Measurements from ENCODE around the gene CORO2B.
"Not testable (repeated sequence)": the region's sequence is repeated elsewhere in the genome, so short reads cannot be mapped to it uniquely, and the experiment has no call there.

Gene CORO2B

DNA sequence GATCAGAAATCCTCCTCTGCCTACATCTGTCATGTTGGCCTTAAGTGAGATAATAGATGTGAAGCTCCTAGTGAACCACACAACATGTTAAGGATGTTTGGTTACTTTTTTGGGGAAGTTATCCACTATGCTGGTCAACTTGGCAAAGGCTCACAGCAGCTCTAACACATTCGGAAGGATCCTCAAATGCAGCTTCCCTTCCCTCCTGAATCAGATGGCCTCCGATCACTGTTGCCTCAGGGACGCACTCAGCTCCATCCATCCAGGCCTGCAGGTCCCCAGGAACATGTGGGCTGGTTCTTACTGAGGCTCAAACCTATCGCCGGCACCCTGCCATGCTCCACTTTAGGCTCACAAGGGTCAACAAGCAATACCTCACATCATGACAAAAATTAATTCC is 67.9 kb downstream of the CORO2B start:
- H3K27ac ChIP-seq (ENCODE audit: low read length): no peak overlapping the region
- no peaks in the 10 kb centered on the region for H3K9me3 ChIP-seq (ENCODE audit: control insufficient read depth in 1 of 2, low read length in 2 of 2)
- H3K36me3 ChIP-seq (ENCODE audit: control insufficient read depth in 1 of 2, insufficient read depth in 2 of 2, low read length in 2 of 2): no peaks in the 10 kb centered on the region
- H3K4me1 ChIP-seq (ENCODE audit: control insufficient read depth in 1 of 2, insufficient read depth in 2 of 2, low read length in 2 of 2): peaks cover 0 to 7% of the 10 kb centered on the region in 2 donors
- H3K27me3 ChIP-seq (ENCODE audit: low read depth, low read length): no peaks in the 10 kb centered on the region
- no peak overlapping the region for H3K4me3 ChIP-seq (ENCODE audit: low read depth in 1 of 2, low read length in 2 of 2)

DNA sequence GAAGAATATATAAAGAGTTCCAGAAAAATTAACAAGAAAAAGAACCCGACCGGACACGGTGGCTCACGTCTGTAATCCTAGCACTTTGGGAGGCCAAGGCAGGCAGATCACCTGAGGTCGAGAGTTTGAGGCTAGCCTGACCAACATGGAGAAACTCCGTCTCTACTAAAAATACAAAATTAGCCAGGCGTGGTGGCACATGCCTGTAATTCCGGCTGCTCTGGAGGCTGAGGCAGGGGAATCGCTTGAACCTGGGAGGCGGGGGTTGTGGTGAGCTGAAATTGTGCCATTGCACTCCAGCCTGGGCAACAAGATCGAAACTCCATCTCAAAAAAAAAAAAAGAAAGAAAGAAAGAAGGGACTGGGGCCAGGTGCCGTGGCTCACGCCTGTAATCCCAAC is 68.6 kb downstream of the CORO2B start:
- H3K36me3 ChIP-seq (ENCODE audit: control insufficient read depth in 1 of 2, insufficient read depth in 2 of 2, low read length in 2 of 2); H3K9me3 ChIP-seq (ENCODE audit: control insufficient read depth in 1 of 2, low read length in 2 of 2); H3K4me1 ChIP-seq (ENCODE audit: control insufficient read depth in 1 of 2, insufficient read depth in 2 of 2, low read length in 2 of 2); H3K27ac ChIP-seq (ENCODE audit: low read length); H3K4me3 ChIP-seq (ENCODE audit: low read depth in 1 of 2, low read length in 2 of 2); H3K27me3 ChIP-seq (ENCODE audit: low read depth, low read length): not testable (repeated sequence)

GRCh38 chr15:68650901-68651709 is 72.3 kb downstream of the CORO2B start:
- Histone ChIP-seq H3K4me1 (ENCODE audit: control insufficient read depth in 1 of 2, insufficient read depth in 2 of 2, low read length in 2 of 2) (peaks cover 0 to 7% of the 10 kb centered on the region in 2 donors), H3K9me3 (ENCODE audit: control insufficient read depth in 1 of 2, low read length in 2 of 2) (no peaks in the 10 kb centered on the region), H3K4me3 (ENCODE audit: low read depth in 1 of 2, low read length in 2 of 2) (no peak overlapping the region), H3K36me3 (ENCODE audit: control insufficient read depth in 1 of 2, insufficient read depth in 2 of 2, low read length in 2 of 2) (no peaks in the 10 kb centered on the region), H3K27me3 (ENCODE audit: low read depth, low read length) (no peaks in the 10 kb centered on the region), H3K27ac (ENCODE audit: low read length) (no peak overlapping the region)

- no peak overlapping the region for H3K27ac ChIP-seq (ENCODE audit: low read length)
- no peak overlapping the region for H3K4me3 ChIP-seq (ENCODE audit: low read depth in 1 of 2, low read length in 2 of 2)
- no peaks in the 10 kb centered on the region for H3K9me3 ChIP-seq (ENCODE audit: control insufficient read depth in 1 of 2, low read length in 2 of 2)
- H3K36me3 ChIP-seq (ENCODE audit: control insufficient read depth in 1 of 2, insufficient read depth in 2 of 2, low read length in 2 of 2): no peaks in the 10 kb centered on the region
- no peaks in the 10 kb centered on the region for H3K27me3 ChIP-seq (ENCODE audit: low read depth, low read length)
- peaks cover 0 to 7% of the 10 kb centered on the region in 2 donors for H3K4me1 ChIP-seq (ENCODE audit: control insufficient read depth in 1 of 2, insufficient read depth in 2 of 2, low read length in 2 of 2)
These were observed 73.2 kb downstream of the CORO2B start for GRCh38 chr15:68651916-68652525.

DNA sequence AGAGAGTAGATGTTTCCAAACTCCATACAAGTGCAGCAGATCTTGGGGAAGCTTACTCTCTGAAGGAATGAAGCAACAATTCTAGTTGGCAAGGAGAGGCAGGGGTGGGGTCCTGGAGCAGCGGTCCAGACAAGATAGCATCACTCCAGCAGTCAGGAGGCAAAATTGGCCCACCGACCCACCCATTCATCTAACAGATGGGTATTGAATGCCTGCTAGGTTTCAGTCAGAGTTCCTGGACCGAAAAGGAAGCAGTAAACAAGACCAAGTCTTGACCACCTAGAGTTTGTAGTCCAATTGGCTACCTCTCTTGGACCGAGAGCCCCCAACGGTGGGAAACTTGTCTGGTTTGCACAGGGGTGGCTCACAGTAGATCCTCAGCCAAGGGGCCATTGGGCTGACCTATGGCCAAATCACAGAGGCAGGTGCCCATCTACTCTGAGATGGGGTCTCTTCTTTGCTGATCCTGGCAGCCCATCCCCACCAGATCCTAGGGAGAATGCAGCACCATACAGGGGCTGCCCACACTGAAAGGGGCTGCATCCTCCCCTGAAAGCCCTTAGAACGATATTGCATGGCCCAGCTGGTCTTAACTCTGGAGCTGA is 74.3 kb downstream of the CORO2B start:
- peaks cover 0 to 7% of the 10 kb centered on the region in 2 donors for H3K4me1 ChIP-seq (ENCODE audit: control insufficient read depth in 1 of 2, insufficient read depth in 2 of 2, low read length in 2 of 2)
- no peak overlapping the region for H3K4me3 ChIP-seq (ENCODE audit: low read depth in 1 of 2, low read length in 2 of 2)
- H3K27ac ChIP-seq (ENCODE audit: low read length): no peak overlapping the region

DNA sequence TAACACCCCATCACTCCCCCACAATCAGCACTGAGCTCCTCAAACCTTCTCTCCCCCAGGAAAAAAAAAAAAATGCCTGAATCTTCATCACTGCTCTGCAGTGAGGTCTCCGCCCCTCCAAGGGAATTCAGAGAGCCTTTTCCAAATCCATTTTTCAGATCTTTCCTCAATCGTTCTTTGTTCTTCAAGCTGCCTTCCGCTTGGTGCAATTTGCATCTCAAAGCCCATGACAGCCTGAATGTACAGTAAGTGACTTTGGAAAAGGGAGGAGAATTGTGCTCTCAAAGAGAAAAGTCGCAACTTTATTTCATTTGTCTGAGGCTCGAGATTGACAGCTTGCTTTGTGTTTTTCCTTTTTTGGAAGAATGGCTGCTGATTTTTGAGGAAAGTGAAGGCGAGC is 75.0 kb downstream of the CORO2B start:
- no peaks in the 10 kb centered on the region for H3K9me3 ChIP-seq (ENCODE audit: control insufficient read depth in 1 of 2, low read length in 2 of 2)
- no peak overlapping the region for H3K27ac ChIP-seq (ENCODE audit: low read length)
- H3K4me3 ChIP-seq (ENCODE audit: low read depth in 1 of 2, low read length in 2 of 2): no peak overlapping the region
- H3K4me1 ChIP-seq (ENCODE audit: control insufficient read depth in 1 of 2, insufficient read depth in 2 of 2, low read length in 2 of 2): peaks cover 0 to 7% of the 10 kb centered on the region in 2 donors
- H3K27me3 ChIP-seq (ENCODE audit: low read depth, low read length): no peaks in the 10 kb centered on the region
- H3K36me3 ChIP-seq (ENCODE audit: control insufficient read depth in 1 of 2, insufficient read depth in 2 of 2, low read length in 2 of 2): no peaks in the 10 kb centered on the region

More for the DNA sequence above, 74.3 kb downstream of the CORO2B start:
- H3K9me3 ChIP-seq (ENCODE audit: control insufficient read depth in 1 of 2, low read length in 2 of 2): no peaks in the 10 kb centered on the region
- H3K36me3 ChIP-seq (ENCODE audit: control insufficient read depth in 1 of 2, insufficient read depth in 2 of 2, low read length in 2 of 2): no peaks in the 10 kb centered on the region
- H3K27me3 ChIP-seq (ENCODE audit: low read depth, low read length): no peaks in the 10 kb centered on the region

- H3K4me1 ChIP-seq (ENCODE audit: control insufficient read depth in 1 of 2, insufficient read depth in 2 of 2, low read length in 2 of 2): peaks cover 0 to 7% of the 10 kb centered on the region in 2 donors
- H3K27me3 ChIP-seq (ENCODE audit: low read depth, low read length): no peaks in the 10 kb centered on the region
- H3K27ac ChIP-seq (ENCODE audit: low read length): no peak overlapping the region
These were observed 76.2 kb downstream of the CORO2B start for GRCh38 chr15:68654786-68655560.

GRCh38 chr15:68655686-68656437 is 77.1 kb downstream of the CORO2B start:
- no peaks in the 10 kb centered on the region for H3K9me3 ChIP-seq (ENCODE audit: control insufficient read depth in 1 of 2, low read length in 2 of 2)
- no peak overlapping the region for H3K4me3 ChIP-seq (ENCODE audit: low read depth in 1 of 2, low read length in 2 of 2)
- H3K4me1 ChIP-seq (ENCODE audit: control insufficient read depth in 1 of 2, insufficient read depth in 2 of 2, low read length in 2 of 2): peaks cover 0 to 7% of the 10 kb centered on the region in 2 donors
- no peaks in the 10 kb centered on the region for H3K36me3 ChIP-seq (ENCODE audit: control insufficient read depth in 1 of 2, insufficient read depth in 2 of 2, low read length in 2 of 2)
- H3K27me3 ChIP-seq (ENCODE audit: low read depth, low read length): no peaks in the 10 kb centered on the region
- H3K27ac ChIP-seq (ENCODE audit: low read length): no peak overlapping the region

More at GRCh38 chr15:68654786-68655560, 76.2 kb downstream of the CORO2B start:
- no peak overlapping the region for H3K4me3 ChIP-seq (ENCODE audit: low read depth in 1 of 2, low read length in 2 of 2)
- H3K36me3 ChIP-seq (ENCODE audit: control insufficient read depth in 1 of 2, insufficient read depth in 2 of 2, low read length in 2 of 2): no peaks in the 10 kb centered on the region
- H3K9me3 ChIP-seq (ENCODE audit: control insufficient read depth in 1 of 2, low read length in 2 of 2): no peaks in the 10 kb centered on the region

GRCh38 chr15:68656438-68656739 is 77.6 kb downstream of the CORO2B start:
- H3K27me3 ChIP-seq (ENCODE audit: low read depth, low read length): no peaks in the 10 kb centered on the region
- no peaks in the 10 kb centered on the region for H3K36me3 ChIP-seq (ENCODE audit: control insufficient read depth in 1 of 2, insufficient read depth in 2 of 2, low read length in 2 of 2)
- no peak overlapping the region for H3K27ac ChIP-seq (ENCODE audit: low read length)
- peaks cover 0 to 4% of the 10 kb centered on the region in 2 donors for H3K4me1 ChIP-seq (ENCODE audit: control insufficient read depth in 1 of 2, insufficient read depth in 2 of 2, low read length in 2 of 2)
- H3K9me3 ChIP-seq (ENCODE audit: control insufficient read depth in 1 of 2, low read length in 2 of 2): no peaks in the 10 kb centered on the region
- no peak overlapping the region for H3K4me3 ChIP-seq (ENCODE audit: low read depth in 1 of 2, low read length in 2 of 2)

GRCh38 chr15:68658151-68658550 is 79.4 kb downstream of the CORO2B start:
- Histone ChIP-seq H3K36me3 (ENCODE audit: control insufficient read depth in 1 of 2, insufficient read depth in 2 of 2, low read length in 2 of 2) (no peaks in the 10 kb centered on the region), H3K9me3 (ENCODE audit: control insufficient read depth in 1 of 2, low read length in 2 of 2) (no peaks in the 10 kb centered on the region), H3K27me3 (ENCODE audit: low read depth, low read length) (no peaks in the 10 kb centered on the region), H3K27ac (ENCODE audit: low read length) (no peak overlapping the region), H3K4me1 (ENCODE audit: control insufficient read depth in 1 of 2, insufficient read depth in 2 of 2, low read length in 2 of 2) (no peaks in the 10 kb centered on the region), H3K4me3 (ENCODE audit: low read depth in 1 of 2, low read length in 2 of 2) (no peak overlapping the region)
